ENCODE measurements around the gene MAP3K3. TPM values are rescaled to one million over a fixed set of nuclear protein-coding genes. Genes with fewer than 3 reads are reported as not detected.

Gene MAP3K3
- total RNA-seq, 4 donors from 2014 or later = 21.8 to 58.7 (median 29.7) TPM

- ATAC-seq = no peak
- in situ Hi-C loops (cut with MboI; ENCODE audit: low sequenced_read_pairs in 4 of 4) (no loop called here), intact Hi-C loops (cut with DNase I; ENCODE audit: low total_unique reads) (no loop called here)
- Histone ChIP-seq H3K36me3 (peaks cover 0 to 7% of the 10 kb centered on the region in 2 donors), H3K9me3 (no peaks in the 10 kb centered on the region), H3K4me3 (no peak overlapping the region), H3K4me1 (peaks cover 19 to 30% of the 10 kb centered on the region in 2 donors), H3K27ac (no peak overlapping the region), H3K27me3 (no peaks in the 10 kb centered on the region)
- no peak for DNase-seq
- TF ChIP-seq CTCF (IDR thresholded peaks at IDR 0.05 in 4 of 5, conservative IDR thresholded peaks at IDR 0.05 in 1 of 5) = no peak
- TF ChIP-seq POLR2A (IDR thresholded peaks at IDR 0.05) = no peak
Measured at GRCh38 chr17:63647936-63648335, 25.7 kb downstream of the MAP3K3 start.

GRCh38 chr17:63649813-63650212 is 27.6 kb downstream of the MAP3K3 start:
- no peak overlapping the region for H3K27ac ChIP-seq
- in situ Hi-C loops (cut with MboI; ENCODE audit: low sequenced_read_pairs in 4 of 4) (no loop called here), intact Hi-C loops (cut with DNase I; ENCODE audit: low total_unique reads) (no loop called here)
- TF ChIP-seq CTCF (IDR thresholded peaks at IDR 0.05 in 4 of 5, conservative IDR thresholded peaks at IDR 0.05 in 1 of 5) (no peak), POLR2A (IDR thresholded peaks at IDR 0.05) (no peak)
- DNase-seq = no peak
- peaks cover 19 to 35% of the 10 kb centered on the region in 2 donors for H3K4me1 ChIP-seq
- H3K27me3 ChIP-seq = no peaks in the 10 kb centered on the region
- H3K36me3 ChIP-seq = peaks cover 3 to 11% of the 10 kb centered on the region in 2 donors
- H3K4me3 ChIP-seq = no peak overlapping the region
- no peaks in the 10 kb centered on the region for H3K9me3 ChIP-seq
- no peak for ATAC-seq

GRCh38 chr17:63652106-63652505 is 29.9 kb downstream of the MAP3K3 start:
- Histone ChIP-seq H3K36me3 (peaks cover 3 to 11% of the 10 kb centered on the region in 2 donors), H3K27ac (no peak overlapping the region), H3K9me3 (no peaks in the 10 kb centered on the region), H3K4me1 (peaks cover 2 to 15% of the 10 kb centered on the region in 2 donors), H3K4me3 (no peak overlapping the region), H3K27me3 (no peaks in the 10 kb centered on the region)
- no peak for TF ChIP-seq POLR2A (IDR thresholded peaks at IDR 0.05)
- TF ChIP-seq CTCF (IDR thresholded peaks at IDR 0.05 in 4 of 5, conservative IDR thresholded peaks at IDR 0.05 in 1 of 5) = no peak
- DNase-seq (no peak), ATAC-seq (no peak)
- in situ Hi-C loops (cut with MboI; ENCODE audit: low sequenced_read_pairs in 4 of 4) (no loop called here), intact Hi-C loops (cut with DNase I; ENCODE audit: low total_unique reads) (no loop called here)

GRCh38 chr17:63653050-63653449 is 30.8 kb downstream of the MAP3K3 start:
- H3K36me3 ChIP-seq = peaks cover 3 to 16% of the 10 kb centered on the region in 2 donors
- no peak overlapping the region for H3K27ac ChIP-seq
- no peaks in the 10 kb centered on the region for H3K27me3 ChIP-seq
- ATAC-seq (no peak), DNase-seq (no peak)
- H3K4me1 ChIP-seq = peaks cover 0 to 11% of the 10 kb centered on the region in 2 donors
- no peaks in the 10 kb centered on the region for H3K9me3 ChIP-seq
- TF ChIP-seq POLR2A (IDR thresholded peaks at IDR 0.05) (no peak), CTCF (IDR thresholded peaks at IDR 0.05 in 4 of 5, conservative IDR thresholded peaks at IDR 0.05 in 1 of 5) (no peak)
- H3K4me3 ChIP-seq = no peak overlapping the region
- in situ Hi-C loops (cut with MboI; ENCODE audit: low sequenced_read_pairs in 4 of 4) (no loop called here), intact Hi-C loops (cut with DNase I; ENCODE audit: low total_unique reads) (no loop called here)

GRCh38 chr17:63657786-63658185 is 35.6 kb downstream of the MAP3K3 start:
- Histone ChIP-seq H3K4me3 (no peak overlapping the region), H3K27me3 (no peaks in the 10 kb centered on the region), H3K27ac (no peak overlapping the region), H3K4me1 (peaks cover 0 to 6% of the 10 kb centered on the region in 2 donors), H3K9me3 (no peaks in the 10 kb centered on the region), H3K36me3 (peaks cover 3 to 42% of the 10 kb centered on the region in 2 donors)
- TF ChIP-seq CTCF (IDR thresholded peaks at IDR 0.05 in 4 of 5, conservative IDR thresholded peaks at IDR 0.05 in 1 of 5) = no peak
- no peak for TF ChIP-seq POLR2A (IDR thresholded peaks at IDR 0.05)
- DNase-seq (no peak), ATAC-seq (no peak)
- intact Hi-C loops (cut with DNase I; ENCODE audit: low total_unique reads) (no loop called here), in situ Hi-C loops (cut with MboI; ENCODE audit: low sequenced_read_pairs in 4 of 4) (no loop called here)

Measured in gastrocnemius medialis (tissue), 4 donors.